ENCODE measurements around the gene STPG4.

The STPG4 gene

GRCh38 chr2:47086054-47086471 lies 69.0 kb downstream of the STPG4 start:
- no peak for FAIRE-seq

DNA sequence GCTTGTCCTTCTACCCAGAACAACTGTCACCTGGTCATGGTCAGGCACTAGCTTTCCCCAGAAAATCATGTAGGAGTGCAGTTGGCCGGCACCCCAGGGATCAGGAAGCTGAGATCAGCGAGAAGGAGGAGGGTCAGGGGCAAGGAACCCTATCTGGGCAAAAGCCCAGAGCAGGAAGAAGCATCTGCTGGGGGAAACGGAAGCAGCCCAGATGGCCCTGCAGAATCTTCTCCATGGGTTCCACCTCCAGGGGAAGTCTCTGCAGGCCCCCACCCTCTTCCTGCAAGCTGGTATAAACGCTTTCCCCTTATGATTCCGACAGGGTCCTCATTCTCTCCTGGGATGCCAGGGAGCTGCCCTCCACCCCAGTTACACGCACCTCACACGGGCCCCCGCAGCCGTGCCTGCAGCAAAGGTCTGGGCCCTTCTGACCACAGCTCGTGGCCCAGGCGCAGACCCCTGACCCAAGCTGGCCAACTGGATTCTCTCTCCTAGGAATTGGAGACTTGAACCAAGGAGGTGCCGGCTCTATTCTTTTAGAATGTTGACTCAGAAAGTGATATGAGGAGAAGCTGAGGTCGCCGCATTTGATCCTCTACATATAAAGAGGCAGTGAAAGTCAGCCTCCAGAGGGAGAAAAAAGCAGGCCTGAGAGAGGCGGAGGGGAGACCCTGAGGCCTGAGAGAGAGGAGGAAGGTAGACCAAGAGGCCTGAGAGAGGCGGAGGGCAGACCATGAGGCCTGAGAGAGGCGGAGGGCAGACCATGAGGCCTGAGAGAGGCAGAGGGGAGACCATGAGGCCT lies 71.0 kb downstream of the STPG4 start:
- FAIRE-seq = no peak

- no peak for FAIRE-seq
These were observed 71.6 kb downstream of the STPG4 start for GRCh38 chr2:47083485-47083884.

DNA sequence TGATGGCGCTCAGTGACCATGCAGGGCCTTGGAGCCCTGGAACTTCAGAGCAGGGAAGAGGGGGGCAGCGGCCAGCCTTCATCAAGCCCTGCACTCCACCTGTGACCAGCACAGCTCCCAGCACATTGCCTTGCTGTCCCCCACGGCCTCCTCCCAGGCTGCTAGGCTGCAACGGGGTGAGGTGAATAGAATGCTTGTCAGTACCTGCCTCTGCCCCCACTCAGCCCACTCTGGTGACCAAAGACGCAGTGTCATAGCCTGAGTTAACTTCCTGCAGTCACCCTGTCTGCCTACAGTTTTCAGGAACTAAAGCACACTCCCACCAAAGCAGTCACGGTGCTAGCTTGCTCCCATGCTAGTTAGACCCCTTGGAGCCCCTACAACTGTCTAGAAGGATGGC lies 72.1 kb downstream of the STPG4 start:
- FAIRE-seq = no peak

DNA sequence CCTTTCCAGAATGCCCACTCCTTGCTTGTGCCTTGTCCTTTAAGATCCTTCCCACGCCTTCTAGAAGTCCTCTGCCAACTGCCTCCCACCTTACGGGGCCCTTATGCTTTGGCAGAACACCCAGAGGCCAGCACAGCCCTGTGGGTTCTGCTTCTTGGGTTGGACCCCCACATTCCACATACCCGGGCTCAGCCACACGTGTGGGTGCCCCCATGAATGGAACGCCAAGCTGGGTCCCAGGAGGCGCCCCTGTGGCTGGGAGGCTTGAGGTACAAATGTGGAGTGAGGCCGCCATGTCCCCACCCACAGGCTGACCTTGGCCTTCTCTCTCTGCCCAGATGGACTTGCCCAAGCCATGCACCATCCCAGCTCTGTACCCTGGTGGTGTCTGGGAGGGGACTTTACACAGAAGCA lies 74.2 kb downstream of the STPG4 start:
- FAIRE-seq = no peak

- FAIRE-seq = no peak
These were observed 75.3 kb downstream of the STPG4 start for GRCh38 chr2:47079515-47080412.

GRCh38 chr2:47078541-47079482 lies 76.3 kb downstream of the STPG4 start:
- no peak for FAIRE-seq

GRCh38 chr2:47077442-47078117 lies 77.5 kb downstream of the STPG4 start:
- FAIRE-seq = no peak

GRCh38 chr2:47076586-47077441 lies 78.3 kb downstream of the STPG4 start:
- FAIRE-seq = no peak

- no peak for FAIRE-seq
These were observed 79.0 kb downstream of the STPG4 start for GRCh38 chr2:47076126-47076506.

GRCh38 chr2:47075361-47076125 lies 79.6 kb downstream of the STPG4 start:
- no peak for FAIRE-seq

- no peak for FAIRE-seq
These were observed 80.4 kb downstream of the STPG4 start for GRCh38 chr2:47074691-47075090.

GRCh38 chr2:47073641-47074040 lies 81.5 kb downstream of the STPG4 start:
- FAIRE-seq = no peak

DNA sequence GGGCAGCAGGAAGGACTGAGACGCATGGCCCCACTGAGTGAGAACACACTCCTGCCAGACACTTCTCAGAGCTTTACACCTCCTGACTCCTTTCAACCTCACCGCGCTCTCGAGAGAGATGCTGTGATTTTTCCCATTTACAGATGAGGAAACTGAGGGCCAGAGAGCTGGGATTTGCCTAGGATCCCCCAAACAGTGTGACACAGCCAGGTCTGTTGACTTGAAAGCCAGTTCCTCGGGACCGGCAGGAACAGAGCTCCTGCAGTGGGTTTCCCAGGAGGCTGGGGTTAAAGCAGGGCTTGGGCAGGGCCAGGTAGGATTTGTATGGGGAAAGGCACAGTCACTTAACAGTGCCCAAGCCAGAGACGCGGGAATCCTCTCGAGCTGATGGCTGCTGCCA lies 81.9 kb downstream of the STPG4 start:
- FAIRE-seq = no peak

DNA sequence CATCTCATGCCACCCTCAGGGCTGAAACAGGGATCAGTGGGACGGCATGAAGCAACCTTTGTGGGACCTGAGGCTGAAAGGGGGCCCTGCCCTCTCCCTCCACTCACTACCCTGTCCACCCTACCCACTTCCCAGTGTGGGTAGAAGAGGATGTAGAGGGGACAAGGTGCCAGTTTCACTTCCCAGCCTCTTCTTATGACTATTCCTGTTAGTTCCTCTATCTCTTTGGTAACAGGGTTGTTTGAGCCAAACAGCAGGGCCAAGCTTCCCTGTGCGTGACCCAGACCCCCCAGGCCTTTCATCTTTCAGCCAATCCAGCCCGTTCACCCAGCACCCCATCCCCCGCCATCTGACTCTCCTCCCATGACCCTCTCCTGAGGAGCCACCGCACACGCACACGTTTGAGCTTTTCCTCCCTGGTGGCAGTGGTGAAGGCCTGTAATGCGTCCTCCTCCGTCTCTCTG lies 82.3 kb downstream of the STPG4 start:
- no peak for FAIRE-seq

DNA sequence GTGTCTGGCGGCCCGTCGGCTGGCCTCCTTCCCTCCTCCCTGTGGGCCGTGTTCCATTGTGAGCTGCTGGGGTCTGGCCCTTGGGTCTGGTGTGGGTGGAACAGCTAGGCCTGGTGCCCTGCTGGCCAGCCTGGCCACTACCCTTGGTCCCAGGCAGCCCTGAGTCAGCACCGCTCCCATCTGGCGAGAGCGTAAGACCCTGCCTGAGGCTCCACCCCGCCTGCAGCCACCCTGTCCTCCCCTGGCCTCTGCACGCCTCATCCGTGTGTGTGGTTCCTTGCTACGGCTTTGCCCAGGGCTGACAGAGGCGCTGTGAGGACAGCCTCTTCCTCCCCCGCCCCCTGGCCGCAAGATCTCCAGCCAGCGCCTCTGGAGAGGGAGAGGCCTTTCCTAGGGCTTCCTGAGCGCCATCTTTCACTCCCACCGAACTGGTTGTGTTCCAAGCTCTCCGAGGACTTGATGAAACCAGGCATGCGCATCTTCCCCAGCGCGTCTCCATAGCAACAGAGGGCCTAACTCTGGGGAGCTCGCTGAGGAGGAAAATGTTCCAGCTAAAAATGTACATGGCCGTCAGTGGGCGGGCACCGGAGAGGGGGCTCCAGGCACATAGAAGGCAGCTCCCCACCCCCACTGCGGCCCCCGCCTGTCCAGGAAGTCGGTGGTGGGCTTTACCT lies 83.0 kb downstream of the STPG4 start:
- FAIRE-seq = no peak

DNA sequence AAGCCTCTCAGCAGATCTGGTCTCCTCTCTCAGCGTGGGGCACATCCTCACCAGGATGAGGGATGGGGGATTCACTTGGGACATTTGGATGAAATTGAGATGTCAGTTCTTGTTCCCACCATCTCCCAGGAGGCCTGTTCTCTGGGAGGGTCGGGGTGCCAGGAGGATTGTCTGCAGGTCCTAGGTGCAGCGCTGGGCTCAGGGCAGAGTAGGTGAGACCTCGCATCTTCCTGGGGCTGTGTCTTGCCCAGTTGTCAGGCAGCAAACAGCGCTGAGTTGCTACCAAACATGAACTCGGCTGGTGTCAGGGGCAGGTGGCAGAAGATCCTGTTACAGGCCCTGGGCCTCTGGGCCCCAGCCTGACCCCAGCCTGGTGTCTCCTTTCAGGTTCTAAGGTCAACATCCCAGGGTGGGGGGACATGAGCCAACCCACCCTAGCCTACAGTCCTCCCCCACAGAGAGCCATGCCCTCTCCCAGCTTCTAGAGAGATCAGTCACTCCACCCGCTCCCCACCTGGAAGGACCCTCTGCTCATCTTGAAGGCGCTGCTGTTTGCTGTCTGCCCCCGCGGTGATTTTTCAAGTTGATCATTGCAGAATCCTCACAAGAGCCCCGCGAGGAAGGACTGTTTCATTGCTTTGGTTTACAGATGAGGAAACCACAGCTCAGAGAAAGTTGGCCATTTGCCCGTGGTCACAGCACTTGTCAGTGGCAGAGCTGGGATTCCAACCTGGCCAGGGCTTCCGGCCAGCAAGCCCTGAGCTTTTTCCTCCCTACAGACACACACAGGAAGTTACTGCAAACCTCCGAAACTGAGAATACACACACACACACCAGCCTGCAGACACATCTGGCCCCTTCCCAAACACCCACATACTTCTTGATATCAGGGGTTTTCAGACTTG lies 83.9 kb downstream of the STPG4 start:
- no peak for FAIRE-seq

GRCh38 chr2:47070155-47070919 lies 84.8 kb downstream of the STPG4 start:
- FAIRE-seq = no peak
